SK-N-MC (cell line): Measurements from ENCODE around the gene FBRS.

Experiments
- EZH2 ChIP-seq: fragments of 200-600 bp; sonication (generic); IDR thresholded peaks from one replicate; pipeline ENCODE4 v1.6.1; 2017; ENCODE audit warnings: antibody characterized with exemption
- FOXP2 ChIP-seq: optimal IDR thresholded peaks from 2 replicates; pipeline ENCODE3; 2011; ENCODE audit warnings: mild to moderate bottlenecking, moderate library complexity; ENCODE audit not compliant: insufficient read depth; ENCODE audit errors: extremely low read length, control extremely low read depth
- POLR2AphosphoS5 ChIP-seq: IDR thresholded peaks from 2 replicates; pipeline ENCODE4 v1.6.1; 2012; ENCODE audit warnings: mild to moderate bottlenecking, low read depth, low read length, borderline replicate concordance

DNA sequence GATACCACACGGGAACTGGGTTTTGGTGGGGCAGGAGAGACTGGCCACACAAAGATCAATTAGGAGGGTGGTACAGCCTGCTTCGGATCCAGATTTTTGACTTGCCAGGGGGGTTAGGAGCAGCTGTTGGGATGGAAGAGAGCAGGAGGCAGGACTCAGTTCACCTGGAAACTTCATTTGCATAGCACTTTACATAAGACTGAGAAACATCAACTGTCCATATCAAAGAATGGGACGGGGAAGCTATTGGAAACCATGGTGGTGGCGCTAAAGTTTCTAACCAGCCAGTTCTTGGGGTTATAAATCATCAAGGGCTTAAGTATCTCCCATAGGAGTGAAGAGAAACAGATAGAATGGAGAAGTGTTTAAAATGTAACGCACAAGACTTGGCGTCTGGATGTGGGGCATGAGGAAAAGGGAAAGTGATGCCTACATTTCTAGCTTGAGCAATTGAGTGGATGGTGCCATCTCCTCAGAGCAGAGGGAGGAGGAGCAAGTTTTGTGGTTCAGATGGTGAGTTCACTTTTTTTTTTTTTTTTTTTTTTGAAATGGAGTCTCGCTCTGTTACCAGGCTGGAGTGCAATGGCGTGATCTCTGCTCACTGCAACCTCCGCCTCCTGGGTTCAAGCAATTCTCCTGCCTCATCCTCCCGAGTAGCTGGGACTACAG is 34.3 kb downstream of the FBRS start:
- TF ChIP-seq EZH2 (no peak), POLR2AphosphoS5 (no peak), FOXP2 (no peak)
